ENCODE data around the gene HILPDA.

The HILPDA gene, protein sequence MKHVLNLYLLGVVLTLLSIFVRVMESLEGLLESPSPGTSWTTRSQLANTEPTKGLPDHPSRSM

DNA sequence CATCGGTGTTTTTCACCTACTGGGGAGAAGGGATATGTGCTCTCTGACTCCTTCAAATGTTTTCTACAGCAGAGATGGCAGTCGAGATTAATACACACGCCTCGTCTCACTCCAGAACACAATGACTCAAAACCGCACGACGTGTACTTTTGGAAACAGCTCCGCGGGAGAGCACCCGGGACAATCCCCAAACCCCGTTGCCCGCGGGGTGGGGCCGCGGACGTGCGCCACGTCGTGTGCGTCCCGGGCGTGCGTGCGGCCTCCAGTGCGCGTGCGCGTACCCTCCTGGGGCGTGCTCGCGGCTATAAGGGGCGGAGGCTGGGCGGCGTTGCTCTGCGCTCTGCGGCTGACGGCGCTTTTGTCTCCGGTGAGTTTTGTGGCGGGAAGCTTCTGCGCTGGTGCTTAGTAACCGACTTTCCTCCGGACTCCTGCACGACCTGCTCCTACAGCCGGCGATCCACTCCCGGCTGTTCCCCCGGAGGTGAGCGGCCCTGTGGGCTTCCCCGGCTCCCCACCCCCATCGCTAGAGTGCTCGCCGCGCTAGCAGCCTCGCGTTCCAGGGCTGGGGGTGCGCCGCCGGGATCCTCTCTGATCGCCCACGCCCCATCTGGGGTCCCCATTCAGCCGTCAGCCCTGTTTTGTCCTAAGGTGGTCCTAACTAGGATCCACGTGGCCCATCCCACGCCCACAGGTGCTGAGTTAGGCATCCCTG is at the start of gene HILPDA:
Gene HILPDA (plus strand): TSS at position 336 of the 712 bp plus-strand sequence. CDS start 1,391 bp downstream, outside the sequence.
- peak; percentile 85 to 91 (median 89) for DNase-seq (ENCODE audit: low read depth in 3 of 3)

DNA sequence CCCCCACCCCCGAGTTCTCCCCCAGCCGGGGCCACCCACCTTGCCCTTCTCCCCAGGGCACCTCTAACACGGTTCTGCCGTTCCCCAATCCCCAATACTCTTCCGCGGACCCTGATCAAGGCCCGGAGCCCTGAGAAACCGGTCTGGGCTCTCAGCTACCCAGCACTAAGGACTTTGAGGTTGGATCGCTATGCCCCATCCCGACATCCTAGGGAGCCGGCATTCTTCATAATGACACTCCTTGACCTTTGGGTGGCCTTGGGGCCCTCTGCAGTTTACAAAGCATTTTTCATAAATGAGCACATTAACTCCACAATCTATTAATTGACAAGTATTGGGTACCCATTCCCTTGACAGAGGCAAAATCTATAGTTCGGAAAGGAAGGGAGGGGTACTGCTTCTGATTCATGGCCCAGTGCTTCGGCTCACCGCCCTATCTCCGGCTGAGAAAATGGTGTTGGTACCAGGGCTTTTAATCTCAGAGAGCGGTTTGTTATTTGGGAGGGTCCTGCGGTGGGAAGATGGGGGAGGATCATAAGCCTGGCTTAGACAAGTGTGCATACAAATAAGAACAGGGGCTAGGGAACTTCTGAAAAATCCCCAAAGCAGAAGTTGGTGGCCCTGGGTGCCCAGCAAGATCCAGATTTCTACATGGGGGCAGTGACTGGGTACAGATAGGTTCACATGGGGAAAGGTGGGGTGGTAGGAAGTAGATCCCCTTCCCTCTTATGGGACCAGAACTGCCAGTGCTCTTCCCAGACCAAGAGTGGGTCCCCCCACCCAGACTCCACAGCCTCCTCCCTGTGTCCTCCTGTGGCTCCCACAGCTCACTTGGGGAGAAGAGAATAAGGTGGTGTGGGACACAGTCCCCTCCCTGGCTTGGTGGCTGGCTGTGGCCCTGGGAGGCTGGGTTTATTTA is 49.1 kb upstream of the HILPDA start:
- no peak for DNase-seq (ENCODE audit: low read depth in 3 of 3)

DNA sequence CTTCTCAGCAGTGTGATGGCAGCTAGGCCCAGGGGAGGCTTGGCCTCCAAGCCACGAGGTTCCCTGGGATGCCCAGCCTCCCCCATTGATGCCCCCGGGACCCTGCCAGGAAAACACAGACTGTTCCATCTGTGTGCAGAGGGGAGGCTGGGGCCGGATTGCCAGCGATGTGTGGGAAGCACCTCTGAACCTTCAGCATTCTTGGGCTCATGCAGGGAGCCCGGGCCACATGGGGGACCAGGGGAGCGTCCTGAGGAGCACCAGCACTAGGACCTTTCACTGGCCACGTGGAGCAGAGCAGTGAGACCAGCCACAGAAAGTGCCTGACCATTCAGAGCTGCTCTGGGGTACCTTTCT is 48.5 kb upstream of the HILPDA start:
- no peak for DNase-seq (ENCODE audit: low read depth in 3 of 3)

DNA sequence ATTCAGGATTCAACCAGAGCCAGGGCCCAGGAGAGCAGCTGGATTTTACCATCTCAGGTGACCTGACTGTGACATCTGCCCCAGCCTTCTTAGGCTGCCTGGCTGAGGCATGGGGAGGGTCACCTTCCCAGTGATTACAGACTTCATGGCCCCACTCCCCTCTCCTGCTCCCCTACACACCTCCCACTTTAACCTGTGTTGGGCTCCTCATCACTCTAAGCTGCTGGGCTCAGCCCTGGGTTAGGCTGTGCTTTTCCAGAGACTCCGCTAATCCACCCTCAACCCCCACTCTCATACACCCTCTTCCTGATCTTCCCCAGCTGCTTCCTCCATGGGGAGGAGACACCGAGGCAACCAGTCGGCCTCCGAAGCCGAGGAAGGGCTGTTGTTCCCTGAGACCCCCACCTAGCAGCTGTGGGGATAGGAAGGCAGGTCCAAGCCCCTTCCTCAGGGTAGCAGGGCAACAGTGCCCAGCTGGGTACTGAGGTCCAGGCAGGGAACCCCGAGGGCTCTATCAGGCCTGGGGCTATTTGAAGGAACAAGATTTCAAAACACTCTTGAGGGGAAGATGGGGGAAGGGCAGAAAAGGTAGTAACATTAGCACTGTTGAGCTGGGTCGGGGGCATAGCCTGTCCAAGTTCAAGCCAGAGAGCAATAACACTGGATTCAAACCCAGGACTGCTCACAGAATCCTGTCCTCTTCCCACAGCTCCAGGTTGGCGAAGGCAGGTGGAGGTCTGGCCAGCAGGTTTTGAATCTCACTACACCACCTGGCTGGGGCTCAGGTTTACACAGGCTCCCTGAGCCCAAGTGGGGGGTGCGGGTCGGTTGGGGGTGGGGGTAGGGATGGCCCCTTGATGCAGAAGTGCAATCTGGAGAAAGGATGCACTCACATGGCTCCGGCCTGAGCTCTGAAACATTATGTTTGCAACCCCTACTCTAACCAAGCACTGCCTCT is 47.6 kb upstream of the HILPDA start:
- DNase-seq (ENCODE audit: low read depth in 3 of 3), result no peak

DNA sequence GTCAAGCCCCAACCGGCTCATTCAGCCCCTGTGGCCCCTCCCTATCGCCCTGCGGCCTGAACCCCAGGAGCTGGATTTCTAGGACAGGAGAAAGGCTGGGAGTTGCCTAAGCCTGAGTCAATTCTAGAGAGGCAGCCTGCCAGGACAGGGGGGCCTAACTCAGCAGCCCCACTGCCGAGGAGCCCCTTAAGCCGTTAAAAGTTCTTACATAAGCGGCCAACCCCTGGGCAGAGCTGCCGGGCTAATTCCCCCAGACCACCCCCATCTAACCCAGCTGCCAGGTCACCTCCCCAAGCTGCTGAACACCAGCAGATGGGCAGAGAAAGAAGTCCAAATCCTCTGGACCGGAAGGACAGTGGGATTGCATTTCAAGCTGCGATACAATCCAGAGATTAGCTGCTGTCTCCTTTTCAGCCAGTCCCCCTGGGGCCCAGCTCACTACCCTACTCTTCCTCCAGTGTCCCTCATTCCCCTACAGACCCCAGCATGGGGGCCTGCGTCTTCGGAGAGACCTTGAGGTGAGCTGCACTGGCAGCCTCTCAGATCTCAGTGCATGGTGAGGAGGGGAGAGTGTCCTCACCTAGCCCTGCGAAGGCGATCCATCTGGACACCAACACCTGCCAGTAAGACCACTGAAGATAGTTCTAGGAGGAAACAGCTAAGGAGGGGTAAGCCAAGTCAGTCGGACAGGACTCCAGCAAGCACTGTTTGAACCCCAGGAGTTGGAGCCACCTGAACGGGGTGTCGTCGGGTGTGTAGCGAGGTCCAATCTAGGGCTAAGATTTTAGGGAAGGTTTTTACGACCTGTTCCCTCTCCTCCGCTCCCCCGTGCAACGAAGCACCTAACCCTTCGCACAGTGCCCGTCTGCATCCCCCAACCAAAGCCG is 46.7 kb upstream of the HILPDA start:
- DNase-seq (ENCODE audit: low read depth in 3 of 3), result no peak

DNA sequence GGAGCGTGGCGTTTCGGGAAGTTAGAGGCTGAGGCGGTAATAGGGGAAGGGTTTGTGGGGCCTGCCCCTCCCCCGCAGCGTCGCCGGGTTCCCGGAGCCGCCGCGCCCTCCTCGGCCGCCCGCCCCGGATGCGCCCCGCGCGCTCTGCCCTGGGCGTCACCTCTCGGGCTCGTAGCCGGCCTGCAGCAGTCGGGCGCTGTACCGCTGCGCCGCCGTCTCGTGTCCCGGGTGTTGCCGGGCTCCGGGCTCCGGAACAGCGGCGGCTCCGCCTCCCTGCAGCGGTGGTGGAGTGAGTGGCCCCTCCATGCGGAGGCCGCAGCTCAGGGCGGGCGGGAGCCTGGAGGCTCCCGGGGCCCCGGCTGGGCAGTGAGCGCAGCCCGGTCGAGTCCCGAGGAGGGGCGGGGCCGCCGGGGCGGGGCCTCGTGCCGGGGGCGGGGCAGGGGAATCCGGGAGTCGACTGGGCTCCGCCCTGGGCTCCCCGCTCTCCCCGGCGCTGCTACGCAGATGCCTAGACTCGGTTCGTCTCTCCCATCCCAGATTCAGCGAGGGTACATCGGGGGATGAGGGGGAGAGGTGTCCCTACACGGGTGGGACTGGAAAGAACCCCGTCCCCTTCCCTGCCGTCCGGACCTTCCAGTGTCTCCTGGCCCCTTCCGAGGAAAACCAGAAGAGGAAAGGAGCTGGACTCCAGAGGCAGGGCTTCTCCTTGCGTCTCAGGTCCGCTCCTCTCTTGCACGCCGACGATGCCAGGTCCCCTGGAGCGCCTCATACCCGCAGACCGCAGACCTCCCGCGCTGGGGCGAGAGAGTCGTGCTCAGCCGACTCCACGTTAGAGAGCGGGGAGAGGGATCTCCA is 45.9 kb upstream of the HILPDA start, which contains the start of gene IMPDH1:
Gene IMPDH1 (minus strand): TSS at position 387 of the 855 bp plus-strand sequence. CDS start 81 bp downstream, at position 306.
- DNase-seq (ENCODE audit: low read depth in 3 of 3), result peak; percentile 75 to 88 (median 78)

DNA sequence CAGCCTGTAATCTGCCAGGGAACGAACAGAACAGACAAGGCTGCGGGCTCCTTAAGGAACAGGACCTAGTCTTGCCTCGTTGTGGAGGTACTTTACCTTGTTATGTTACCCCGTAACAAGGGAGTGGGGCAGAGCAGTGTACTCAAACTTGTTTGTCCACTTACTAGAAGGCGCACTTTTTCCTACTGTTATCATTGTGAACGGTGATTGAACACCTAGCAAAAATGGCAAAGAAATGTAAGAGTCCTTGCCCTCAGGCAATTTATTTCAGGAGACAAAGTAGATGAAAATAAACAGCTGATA is 45.3 kb upstream of the HILPDA start:
- DNase-seq (ENCODE audit: low read depth in 3 of 3), result no peak

DNA sequence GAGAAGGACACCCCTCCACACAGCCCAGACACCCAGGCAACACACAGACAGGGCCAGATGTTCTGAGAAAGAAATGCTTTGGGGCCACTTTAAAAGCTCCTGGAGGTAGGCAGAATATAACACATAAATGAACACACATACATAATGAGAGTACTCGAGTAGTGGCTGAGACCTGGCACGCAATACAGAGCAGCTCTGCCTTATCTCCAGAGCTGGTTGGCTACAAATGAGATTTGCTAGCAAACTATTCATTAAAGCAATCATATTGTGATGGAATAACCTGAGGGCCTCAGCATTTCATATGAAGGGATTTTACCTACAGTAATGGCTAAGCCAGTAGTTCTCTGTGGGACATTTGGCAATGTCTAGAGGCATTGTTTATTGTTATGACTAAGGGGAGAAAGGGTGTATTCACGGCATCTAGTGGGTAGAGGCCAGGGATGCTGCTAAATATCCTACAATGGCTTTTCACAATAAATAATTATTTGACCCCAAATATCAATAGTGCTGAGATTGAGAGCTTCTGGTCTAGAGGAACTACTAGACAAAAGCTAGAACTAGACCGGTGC is 40.4 kb upstream of the HILPDA start:
- no peak for DNase-seq (ENCODE audit: low read depth in 3 of 3)

DNA sequence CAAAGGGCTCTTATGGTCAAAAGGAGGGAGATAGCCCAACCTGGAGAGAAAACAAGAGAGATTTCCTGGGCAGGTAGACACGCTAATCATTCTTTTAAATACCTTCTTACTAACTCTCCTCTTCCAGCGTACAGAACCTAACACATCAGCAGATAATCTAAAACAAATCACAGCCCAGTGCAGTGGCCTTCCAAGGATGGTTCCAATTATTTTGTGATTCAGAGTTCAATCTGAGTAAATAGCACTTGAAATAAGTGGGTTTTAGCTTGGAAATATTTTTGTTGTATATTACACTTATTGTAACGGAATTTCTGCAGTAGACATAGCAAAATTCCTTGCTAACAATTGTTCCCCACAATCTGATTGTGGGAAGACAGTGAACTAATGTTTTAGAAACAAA is 38.6 kb upstream of the HILPDA start:
- DNase-seq (ENCODE audit: low read depth in 3 of 3), result no peak

DNA sequence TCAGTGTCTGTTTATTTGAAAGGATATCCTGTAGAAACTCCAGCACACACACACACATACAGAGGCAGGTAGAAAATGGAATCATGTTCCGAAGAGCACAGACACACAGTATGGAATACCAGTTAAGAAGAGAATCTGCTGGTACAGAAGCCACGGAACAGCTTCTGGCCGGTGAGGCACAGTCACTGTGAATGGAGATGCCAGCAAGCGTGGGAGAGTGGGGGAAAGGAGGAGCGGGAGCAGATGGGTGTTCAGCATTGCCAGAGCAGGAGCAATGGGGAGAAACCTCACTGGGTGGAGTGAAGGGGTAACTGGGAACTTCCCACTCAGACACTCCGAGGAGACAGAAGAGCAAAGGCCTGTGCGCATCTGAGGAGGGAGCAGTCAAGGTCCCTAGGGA is 36.4 kb upstream of the HILPDA start:
- DNase-seq (ENCODE audit: low read depth in 3 of 3), result no peak

DNA sequence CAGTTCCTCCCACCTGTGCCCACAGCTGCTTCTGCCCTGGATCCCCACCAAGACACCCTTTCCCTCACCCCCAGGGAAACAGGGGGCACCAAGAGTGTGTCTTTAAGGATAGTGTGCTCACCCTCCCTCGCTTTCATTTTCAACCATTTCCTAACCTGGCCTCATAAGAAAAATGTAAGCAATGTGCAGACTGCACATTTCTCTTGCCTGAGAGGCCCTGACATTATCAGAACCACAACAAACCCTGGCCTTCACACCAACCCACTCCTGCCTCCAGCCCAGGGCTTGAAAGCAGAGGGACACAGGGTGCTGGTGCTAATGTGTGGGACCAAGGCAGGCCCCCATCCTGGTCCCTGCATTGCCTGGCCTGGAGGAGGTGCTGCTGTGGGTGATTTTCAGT is 34.9 kb upstream of the HILPDA start:
- DNase-seq (ENCODE audit: low read depth in 3 of 3), result no peak

DNA sequence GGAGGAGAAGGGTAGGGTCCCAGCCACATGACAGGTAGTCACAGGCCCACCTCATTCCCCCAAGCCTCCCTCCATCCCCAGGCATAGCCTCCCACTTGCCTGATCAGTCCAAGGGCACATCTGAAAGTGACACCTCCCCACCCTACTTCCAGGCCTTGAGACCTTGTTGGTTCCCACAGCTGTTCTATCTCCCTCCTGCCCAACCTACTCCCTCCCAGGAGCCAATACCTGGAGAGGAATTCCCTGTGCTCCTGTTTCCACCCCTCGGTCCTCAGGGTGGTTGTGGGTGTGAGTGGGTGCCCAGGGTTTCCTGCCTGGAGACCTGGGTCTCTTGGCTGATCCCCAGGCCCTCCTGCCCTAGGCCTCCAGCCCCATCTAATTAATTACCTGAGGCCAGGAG is 34.3 kb upstream of the HILPDA start:
- DNase-seq (ENCODE audit: low read depth in 3 of 3), result no peak

DNA sequence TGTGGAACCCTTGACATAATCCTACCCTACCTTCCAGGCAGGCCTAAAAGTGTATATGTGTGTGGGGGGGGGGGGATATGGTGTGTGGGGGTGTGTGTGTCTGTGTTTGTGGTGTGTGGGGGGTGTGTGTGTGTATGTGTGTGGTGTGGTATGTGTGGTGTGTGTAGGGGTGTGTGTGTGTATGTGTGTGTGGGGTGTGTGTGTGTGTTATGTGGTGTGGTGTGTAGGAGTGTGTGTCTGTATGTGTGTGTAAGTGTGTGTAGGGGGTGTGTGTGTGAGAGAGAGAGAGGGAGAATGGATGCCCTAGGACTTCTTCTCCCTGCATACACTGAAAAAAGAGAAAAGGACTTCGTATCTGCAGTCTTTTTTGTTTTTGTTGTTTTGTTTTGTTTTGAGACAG is 33.6 kb upstream of the HILPDA start:
- DNase-seq (ENCODE audit: low read depth in 3 of 3), result no peak

DNA sequence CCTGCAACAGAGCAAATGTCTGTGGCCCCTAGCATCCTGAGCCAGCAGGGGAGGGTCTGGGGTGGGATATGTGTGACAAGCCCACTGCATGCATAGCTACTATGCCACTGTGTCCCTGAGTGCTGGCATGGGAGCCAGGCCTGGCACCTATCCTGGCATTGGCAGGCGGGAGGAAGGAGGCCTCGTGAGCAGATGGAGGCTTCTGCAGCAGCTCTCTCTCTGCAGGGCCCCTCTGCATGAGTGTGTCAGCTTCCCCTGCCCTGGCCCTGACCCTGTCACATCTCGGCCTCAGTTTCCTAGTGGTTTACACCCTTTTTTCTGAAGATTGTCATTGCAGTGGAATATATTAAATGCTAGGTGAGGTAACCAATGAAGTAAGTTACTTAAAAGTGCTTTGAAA is 32.8 kb upstream of the HILPDA start:
- no peak for DNase-seq (ENCODE audit: low read depth in 3 of 3)

DNA sequence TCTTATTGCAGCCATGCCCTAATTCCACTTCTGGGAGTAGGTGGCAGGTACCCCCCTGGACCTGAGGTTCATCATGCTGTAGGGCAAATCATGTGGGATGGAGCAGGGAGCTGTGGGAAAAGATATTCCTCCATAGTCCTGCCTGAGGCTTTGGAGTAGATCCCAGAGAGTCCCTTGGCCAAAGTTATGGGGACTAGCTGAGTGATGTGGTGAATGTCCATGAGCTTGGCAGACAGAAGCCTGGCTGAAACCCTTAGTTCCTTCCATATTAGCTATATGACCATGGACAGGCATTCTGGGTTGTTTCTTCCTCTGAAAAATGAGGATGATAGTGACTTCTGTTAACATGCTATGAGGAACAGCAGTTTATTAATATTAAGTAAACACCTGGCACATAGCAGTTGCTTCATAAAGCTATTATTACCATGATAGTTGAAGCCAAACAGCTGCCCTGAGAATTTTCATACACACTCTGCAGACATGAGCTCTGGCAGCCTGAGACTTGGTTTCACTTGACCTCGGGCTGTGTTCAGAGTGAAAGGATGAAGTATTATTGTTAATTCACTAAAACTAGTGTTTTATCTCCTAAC is 30.9 kb upstream of the HILPDA start:
- DNase-seq (ENCODE audit: low read depth in 3 of 3), result no peak

DNA sequence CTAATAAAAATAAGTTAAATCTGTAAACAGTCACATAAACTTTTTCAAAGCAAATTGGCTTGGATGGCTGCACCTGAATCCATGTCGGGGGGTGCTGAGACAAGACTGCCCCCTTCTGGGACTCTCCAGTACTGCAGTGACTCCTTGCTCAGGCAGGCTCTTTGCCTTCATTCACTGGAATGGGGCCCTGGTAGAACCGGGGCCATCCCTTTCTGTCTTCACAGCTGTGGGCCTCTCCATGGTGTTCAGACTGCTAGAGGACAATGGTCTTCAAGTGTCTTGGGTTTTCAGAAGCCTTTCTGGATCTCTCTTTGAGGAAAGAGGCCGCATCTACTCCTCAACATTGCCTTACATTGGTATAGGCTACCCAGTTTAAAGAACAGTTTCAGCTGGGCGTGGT is 29.8 kb upstream of the HILPDA start:
- DNase-seq (ENCODE audit: low read depth in 3 of 3), result peak; percentile 61 to 71 (median 64)

DNA sequence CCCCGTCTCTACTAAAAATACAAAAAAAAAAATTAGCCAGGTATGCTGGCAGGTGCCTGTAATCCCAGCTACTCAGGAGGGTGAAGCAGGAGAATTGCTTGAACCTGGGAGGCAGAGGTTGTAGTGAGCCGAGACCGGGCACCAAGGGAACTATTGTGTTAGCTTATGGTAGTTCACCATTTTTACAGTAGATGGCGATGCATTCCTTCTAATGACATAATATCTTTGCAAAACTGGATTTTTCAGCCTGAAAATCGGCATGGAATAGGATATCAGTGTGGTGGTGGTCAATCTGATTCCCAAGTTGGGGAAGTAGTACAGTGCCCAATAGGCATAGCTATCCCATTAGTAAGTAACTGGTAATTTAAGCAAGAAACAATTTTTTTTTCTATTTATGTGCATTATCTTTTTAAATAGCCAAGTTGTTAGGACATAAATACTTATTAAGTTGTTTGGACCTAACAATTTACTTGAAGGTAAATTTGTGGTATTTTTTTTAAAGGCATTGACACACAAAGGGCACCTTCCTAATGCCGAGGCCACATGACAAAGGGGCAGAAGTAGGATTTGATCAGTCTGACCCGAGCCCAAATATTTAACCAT is 28.3 kb upstream of the HILPDA start:
- no peak for DNase-seq (ENCODE audit: low read depth in 3 of 3)

DNA sequence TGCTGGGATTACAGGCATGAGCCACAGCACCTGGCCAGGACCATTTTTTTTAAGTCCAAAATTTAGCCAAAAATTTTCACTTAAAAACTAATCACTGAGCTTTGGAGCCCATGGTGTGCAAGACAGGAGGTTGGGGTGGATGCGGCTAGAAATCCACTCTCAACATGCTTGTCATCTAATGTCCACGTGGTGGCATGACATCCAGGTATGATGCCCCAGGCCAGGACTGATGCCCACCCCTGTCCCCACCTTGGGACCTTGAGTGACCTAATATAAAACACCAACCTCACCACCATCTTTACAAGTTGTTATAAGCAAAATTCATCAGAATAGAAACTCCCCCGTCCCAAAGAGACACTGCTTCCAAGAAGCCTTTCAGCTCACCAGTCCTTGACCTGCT is 25.5 kb upstream of the HILPDA start:
- no peak for DNase-seq (ENCODE audit: low read depth in 3 of 3)

DNA sequence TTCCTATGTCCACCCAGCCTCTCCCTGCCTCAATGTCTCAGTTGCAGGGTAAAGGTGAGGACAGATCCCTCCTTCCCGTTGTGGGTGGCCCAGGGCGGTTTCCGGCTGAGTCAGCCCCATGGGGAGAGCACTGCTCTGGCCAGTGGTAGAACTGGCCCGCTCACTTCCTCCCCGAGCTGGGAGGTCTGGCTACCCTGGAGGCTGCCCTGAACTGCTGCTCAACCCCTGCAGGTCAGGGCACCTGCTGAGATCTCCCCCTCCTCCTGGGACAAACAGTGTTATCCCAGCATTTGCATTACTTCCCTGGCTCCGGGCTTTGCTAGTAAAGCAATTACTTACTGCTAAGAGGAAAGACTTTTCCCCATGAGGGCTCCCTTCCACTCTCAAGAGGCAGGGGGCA is 24.5 kb upstream of the HILPDA start:
- DNase-seq (ENCODE audit: low read depth in 3 of 3), result no peak

All from stimulated activated CD4-positive, alpha-beta T cell treated with anti-CD3 and anti-CD28 coated beads, TNF-alpha, amount 100 ng/mL, for 4 hours (primary cell).